ENCODE measurements around the gene MSL3B.
A peak's percentile ranks its signal among the peaks of the same experiment; 100 is the strongest.

MSL3B gene

GRCh38 chr2:233853353-233853752 lies 14.8 kb downstream of the MSL3B start:
- no peak for TF ChIP-seq CTCF (IDR thresholded peaks at IDR 0.05; ENCODE audit: unreplicated experiment)
- no peak overlapping the region for H3K27ac Mint-ChIP-seq (ENCODE audit: unreplicated experiment)
- peaks cover 28% of the 10 kb centered on the region for H3K4me1 Mint-ChIP-seq (ENCODE audit: unreplicated experiment)
- H3K9me3 Mint-ChIP-seq (ENCODE audit: unreplicated experiment): no peaks in the 10 kb centered on the region
- H3K4me3 Mint-ChIP-seq (ENCODE audit: unreplicated experiment): peak overlapping the region; percentile 98
- H3K36me3 Mint-ChIP-seq (ENCODE audit: low read depth, unreplicated experiment): no peaks in the 10 kb centered on the region
- peaks cover 3% of the 10 kb centered on the region for H3K27me3 Mint-ChIP-seq (ENCODE audit: unreplicated experiment)
- DNase-seq (ENCODE audit: low spot score): no peak

GRCh38 chr2:233852056-233852455 lies 16.1 kb downstream of the MSL3B start:
- Mint-ChIP-seq H3K36me3 (ENCODE audit: low read depth, unreplicated experiment) (peaks cover 4% of the 10 kb centered on the region), H3K27me3 (ENCODE audit: unreplicated experiment) (peaks cover 3% of the 10 kb centered on the region), H3K4me3 (ENCODE audit: unreplicated experiment) (peak overlapping the region; percentile 60), H3K27ac (ENCODE audit: unreplicated experiment) (peak overlapping the region; percentile 89), H3K4me1 (ENCODE audit: unreplicated experiment) (peaks cover 28% of the 10 kb centered on the region), H3K9me3 (ENCODE audit: unreplicated experiment) (no peaks in the 10 kb centered on the region)
- no peak for TF ChIP-seq CTCF (IDR thresholded peaks at IDR 0.05; ENCODE audit: unreplicated experiment)
- DNase-seq (ENCODE audit: low spot score): peak; percentile 27

GRCh38 chr2:233851169-233851568 lies 17.0 kb downstream of the MSL3B start:
- H3K4me3 Mint-ChIP-seq (ENCODE audit: unreplicated experiment): no peak overlapping the region
- peaks cover 4% of the 10 kb centered on the region for H3K36me3 Mint-ChIP-seq (ENCODE audit: low read depth, unreplicated experiment)
- no peaks in the 10 kb centered on the region for H3K9me3 Mint-ChIP-seq (ENCODE audit: unreplicated experiment)
- DNase-seq (ENCODE audit: low spot score): no peak
- peak overlapping the region; percentile 46 for H3K27ac Mint-ChIP-seq (ENCODE audit: unreplicated experiment)
- no peak for TF ChIP-seq CTCF (IDR thresholded peaks at IDR 0.05; ENCODE audit: unreplicated experiment)
- H3K27me3 Mint-ChIP-seq (ENCODE audit: unreplicated experiment): peaks cover 3% of the 10 kb centered on the region
- peaks cover 28% of the 10 kb centered on the region for H3K4me1 Mint-ChIP-seq (ENCODE audit: unreplicated experiment)

GRCh38 chr2:233850745-233851144 lies 17.4 kb downstream of the MSL3B start:
- peaks cover 2% of the 10 kb centered on the region for H3K27me3 Mint-ChIP-seq (ENCODE audit: unreplicated experiment)
- peaks cover 6% of the 10 kb centered on the region for H3K36me3 Mint-ChIP-seq (ENCODE audit: low read depth, unreplicated experiment)
- H3K4me3 Mint-ChIP-seq (ENCODE audit: unreplicated experiment): no peak overlapping the region
- H3K27ac Mint-ChIP-seq (ENCODE audit: unreplicated experiment): no peak overlapping the region
- peaks cover 28% of the 10 kb centered on the region for H3K4me1 Mint-ChIP-seq (ENCODE audit: unreplicated experiment)
- H3K9me3 Mint-ChIP-seq (ENCODE audit: unreplicated experiment): no peaks in the 10 kb centered on the region
- no peak for DNase-seq (ENCODE audit: low spot score)
- no peak for TF ChIP-seq CTCF (IDR thresholded peaks at IDR 0.05; ENCODE audit: unreplicated experiment)

- peaks cover 7% of the 10 kb centered on the region for H3K36me3 Mint-ChIP-seq (ENCODE audit: low read depth, unreplicated experiment)
- peaks cover 26% of the 10 kb centered on the region for H3K4me1 Mint-ChIP-seq (ENCODE audit: unreplicated experiment)
- no peak for TF ChIP-seq CTCF (IDR thresholded peaks at IDR 0.05; ENCODE audit: unreplicated experiment)
- DNase-seq (ENCODE audit: low spot score): no peak
- H3K27ac Mint-ChIP-seq (ENCODE audit: unreplicated experiment): no peak overlapping the region
- no peaks in the 10 kb centered on the region for H3K9me3 Mint-ChIP-seq (ENCODE audit: unreplicated experiment)
- peaks cover 2% of the 10 kb centered on the region for H3K27me3 Mint-ChIP-seq (ENCODE audit: unreplicated experiment)
- no peak overlapping the region for H3K4me3 Mint-ChIP-seq (ENCODE audit: unreplicated experiment)
Measured at GRCh38 chr2:233849607-233850271, 18.4 kb downstream of the MSL3B start.

Data from endothelial cell (in vitro differentiated cells).